Measurements from ENCODE around the gene PSMD12. TPM values are rescaled to one million over a fixed set of nuclear protein-coding genes. Genes with fewer than 3 reads are reported as not detected.

The PSMD12 gene
- polyA plus RNA-seq, 3 donors, result 15.2 to 29.0 (median 18.8) TPM

Other genes with a start within 250 kb of the PSMD12 start
- 1 to 10 TPM; 2.9 to 9.1 (median 8.4) TPM for gene HELZ, start 121.4 kb downstream of the PSMD12 start, polyA plus RNA-seq
- gene PITPNC1, start 10.7 kb upstream of the PSMD12 start, polyA plus RNA-seq, result 10 to 100 TPM; 12.6 to 21.2 (median 15.3) TPM